Heart right ventricle (tissue), 16 donors: ENCODE measurements around the gene KRT83. TPM values are rescaled to one million over a fixed set of nuclear protein-coding genes. Genes with fewer than 3 reads are reported as not detected.

Experiments
- ATAC-seq, 8 donors: fragments of 200-7000 bp; cut with Tn5 transposase; one replicate each; pipeline ENCODE4 v1.9.1; 2020; ENCODE audit warnings: mild to moderate bottlenecking in 8 of 8, moderate library complexity in 8 of 8, moderate number of reproducible peaks in 1 of 8
- DNase-seq, 2 donors: peaks; one replicate each; pipeline ENCODE4 v3.0.0-alpha.2; 2020
- H3K27ac ChIP-seq, 10 donors: fragments of 200-600 bp; sonication (generic) in 2 of 10; one replicate each; pipeline versions ENCODE4 v1.5.0 to v1.8.0; 2020 to 2022; ENCODE audit warnings: mild to moderate bottlenecking in 3 of 10
- H3K27me3 ChIP-seq, 7 donors: fragments of 200-600 bp; one replicate each; pipeline ENCODE4 v1.8.0; 2021 to 2022; ENCODE audit warnings: mild to moderate bottlenecking in 2 of 7
- H3K36me3 ChIP-seq, 9 donors: fragments of 200-600 bp; sonication (generic) in 1 of 9; one replicate each; pipeline versions ENCODE4 v1.5.0 to v1.8.0; 2020 to 2022; ENCODE audit warnings: mild to moderate bottlenecking in 2 of 9
- H3K4me1 ChIP-seq, 9 donors: fragments of 200-600 bp; sonication (generic) in 1 of 9; one replicate each; pipeline versions ENCODE4 v1.5.0 to v1.8.0; 2020 to 2022; ENCODE audit warnings: mild to moderate bottlenecking in 4 of 9
- H3K4me3 ChIP-seq, 10 donors: fragments of 200-600 bp; sonication (generic) in 2 of 10; one replicate each; pipeline versions ENCODE4 v1.5.0 to v1.8.0; 2020 to 2022; ENCODE audit warnings: mild to moderate bottlenecking in 7 of 10, moderate library complexity in 2 of 10
- H3K9me3 ChIP-seq, 11 donors: fragments of 200-600 bp in 10 of 11; sonication (generic) in 2 of 11; one replicate each; pipeline versions ENCODE4 v1.5.0 to v1.8.0; 2013 to 2022; ENCODE audit warnings: mild to moderate bottlenecking in 2 of 11, control low read depth in 1 of 11, moderate library complexity in 1 of 11
- CTCF ChIP-seq, 9 donors: fragments of 200-600 bp; sonication (generic) in 2 of 9; IDR thresholded peaks; one replicate each; pipeline versions ENCODE4 v1.5.0 to v1.8.0; 2021 to 2022; ENCODE audit warnings: antibody characterized with exemption in 9 of 9, mild to moderate bottlenecking in 5 of 9, moderate library complexity in 1 of 9
- WGBS, 2 donors: extraction: QIAGEN DNeasy Blood & Tissue Kit; methylation state at CpG; one replicate each; pipeline ENCODE4 v1.1.7; 2013; ENCODE audit warnings: inconsistent platforms in 1 of 2; 5-methylcytosine and 5-hydroxymethylcytosine counted together
- intact Hi-C, 10 donors: fragments of 100-400 bp; cut with DNase I; formaldehyde crosslinking; loops; one replicate each; pipeline versions ENCODE4 v1.11.1 to v1.14.2; 2022
- polyA plus RNA-seq, 2 donors: library from polyadenylated mRNA; stranded (reverse); fragments of 200-250 nt; gene quantifications; one replicate each; pipeline ENCODE4 v1.2.3, GENCODE V29; 2013
- total RNA-seq, 10 donors: library from RNA; stranded (reverse); fragmentation: NEBNext Ultra II Directional in 3 of 10; extraction: Animal tissue kit (Norgen Biotek cat#: 25700) in 3 of 10; gene quantifications; one replicate each; pipeline versions ENCODE4 v1.2.1 to v1.2.4, GENCODE V29; 2021 to 2023
- donor health status: Arrhythmogenic right ventricular cardiomyopathy.
- donor health status: ischemic (EF 13 %, LVEDD 7.1; RV severe dilation, severe dysfunction).
- donor health status: healthy with polysubstance abuse.
- donor health status: DM: no; HTN: yes; CAD: no.
- donor health status: DM: no; HTN: no; CAD: no.
- donor health status: ischemic (EF 25% LVEDD 6.9; RV normal size, moderate dysfunction).
- donor health status: ischemic (EF 25% LVEDD 5.7; RV mildly dilated, moderate dysfunction).
- donor health status: healthy.
- donor health status: DM: yes; HTN: yes; CAD: no.
- donor health status: Ischemic cardiomyopathy.
- donor health status: ischemic (EF 35%, LVEDD 5.7; RV mildly dilated, moderate dysfunction).
- donor health status: nonischemic (EF 11% LVEDD 7.7; RV severe dilation, severe dysfunction).
- donor health status: DM: yes; HTN: yes; CAD: no.
- donor health status: PGD.
- donor health status: ischemic (EF 29% LVEDD 5.4; RV normal size, mild dysfunction).
- donor health status: nonischemic (EF 23%, LVEDD 6.1; RV moderate dilation, normal function).

Gene KRT83
- total and polyA plus RNA-seq, 12 donors, result not detected

DNA sequence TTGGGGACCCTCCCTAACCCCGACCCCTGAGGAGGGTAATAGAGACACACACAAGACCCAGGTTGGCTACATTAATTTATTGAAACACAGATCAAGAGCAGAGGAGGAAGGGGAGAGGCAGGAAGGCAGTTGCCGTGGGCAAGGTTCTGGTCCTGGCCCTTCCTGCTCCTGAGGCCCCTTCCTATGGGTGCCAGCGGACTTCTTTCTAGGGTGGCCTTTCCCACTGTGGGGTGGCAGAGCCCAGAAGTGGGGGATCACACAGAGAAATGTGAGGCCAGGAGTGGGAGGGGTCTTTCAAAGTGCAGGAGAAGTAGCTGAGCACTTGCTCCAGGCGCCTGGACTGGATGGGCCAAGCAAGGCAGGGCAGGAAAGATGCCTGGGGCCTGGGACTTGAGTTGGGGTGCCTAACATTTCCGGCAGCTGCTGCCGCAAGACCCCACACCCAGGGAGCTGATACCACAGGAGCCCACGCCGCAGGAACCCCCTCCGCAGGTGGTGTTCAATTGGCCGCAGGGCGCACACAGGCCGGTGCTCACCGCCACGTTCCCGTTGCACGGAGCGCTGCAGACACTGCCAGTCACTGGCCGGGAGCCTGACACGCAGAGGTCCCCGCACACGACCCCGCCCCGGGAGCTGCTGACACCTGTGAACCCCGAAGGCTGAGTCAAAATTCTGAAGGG lies 35.2 kb downstream of the KRT83 start:
- ATAC-seq (no peak), DNase-seq (no peak)
- H3K9me3 ChIP-seq, result no peaks in the 10 kb centered on the region
- intact Hi-C loops, result no loop called here
- no peak overlapping the region for H3K4me3 ChIP-seq
- H3K36me3 ChIP-seq, result no peaks in the 10 kb centered on the region
- no peak for TF ChIP-seq CTCF (IDR thresholded peaks at IDR 0.05)
- peaks cover 0 to 7% (median 2%) of the 10 kb centered on the region in 9 donors for H3K4me1 ChIP-seq
- 87 to 88% methylated on average over 24 of the region's 24 CpGs for WGBS, 2 donors
- no peak overlapping the region for H3K27ac ChIP-seq
- H3K27me3 ChIP-seq, result no peaks in the 10 kb centered on the region

GRCh38 chr12:52285172-52285745 lies 35.9 kb downstream of the KRT83 start:
- H3K27me3 ChIP-seq, result peaks cover 0 to under 1% (median 0%) of the 10 kb centered on the region in 7 donors
- H3K36me3 ChIP-seq, result no peaks in the 10 kb centered on the region
- intact Hi-C loops, result no loop called here
- ATAC-seq (no peak), DNase-seq (no peak)
- peaks cover 0 to 14% (median 9%) of the 10 kb centered on the region in 9 donors for H3K4me1 ChIP-seq
- H3K4me3 ChIP-seq, result no peak overlapping the region
- TF ChIP-seq CTCF (IDR thresholded peaks at IDR 0.05), result no peak
- H3K27ac ChIP-seq, result no peak overlapping the region
- WGBS, 2 donors, result 92 to 93% methylated on average over 2 of the region's 2 CpGs
- H3K9me3 ChIP-seq, result no peaks in the 10 kb centered on the region

DNA sequence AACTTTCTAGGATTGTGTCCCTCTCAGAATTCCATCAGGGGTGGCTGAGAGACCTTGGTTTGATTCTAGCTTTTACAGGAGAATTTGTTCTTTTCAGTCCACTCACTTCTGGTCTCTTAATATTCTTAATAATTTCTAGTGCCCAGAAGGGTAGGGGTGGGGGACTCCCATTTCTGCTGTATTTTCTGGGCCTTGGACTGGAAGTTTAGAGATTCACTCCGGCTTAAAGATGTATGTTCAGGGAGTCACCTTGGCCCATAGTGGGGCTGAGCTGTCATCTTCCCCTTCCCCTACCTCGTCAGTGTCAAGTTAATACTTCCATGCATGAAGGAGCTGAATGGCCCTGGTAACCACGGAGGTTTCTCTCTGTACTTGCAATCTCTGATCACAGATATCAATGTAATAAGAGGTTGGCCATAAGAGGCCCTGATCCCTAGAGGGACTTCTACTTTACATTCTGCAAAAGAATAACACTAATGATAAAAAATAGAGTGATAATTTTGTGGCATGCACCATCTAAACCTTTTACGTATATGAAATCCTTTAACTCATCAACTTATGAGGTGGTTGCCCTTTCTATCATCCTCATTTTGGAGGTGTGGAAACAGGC lies 36.5 kb downstream of the KRT83 start:
- DNase-seq, result no peak
- no peak overlapping the region for H3K27ac ChIP-seq
- intact Hi-C loops, result no loop called here
- H3K4me3 ChIP-seq, result no peak overlapping the region
- TF ChIP-seq CTCF (IDR thresholded peaks at IDR 0.05), result no peak
- peaks cover 0 to 20% (median 10%) of the 10 kb centered on the region in 9 donors for H3K4me1 ChIP-seq
- peaks cover 0 to 5% (median under 1%) of the 10 kb centered on the region in 7 donors for H3K27me3 ChIP-seq
- H3K36me3 ChIP-seq, result no peaks in the 10 kb centered on the region
- no peaks in the 10 kb centered on the region for H3K9me3 ChIP-seq
- 75 to 79% methylated on average over 4 of the region's 4 CpGs for WGBS, 2 donors
- no peak for ATAC-seq

- DNase-seq (peak; percentile 50 to 65), ATAC-seq (peak in 7 of 8 donors; percentile 22 to 59 (median 48))
- Histone ChIP-seq H3K9me3 (no peaks in the 10 kb centered on the region), H3K4me1 (peaks cover 0 to 32% (median 10%) of the 10 kb centered on the region in 9 donors), H3K27ac (peak overlapping the region in 5 of 10 donors; percentile 31 to 69 (median 65)), H3K36me3 (no peaks in the 10 kb centered on the region), H3K4me3 (no peak overlapping the region), H3K27me3 (peaks cover 0 to 29% (median 18%) of the 10 kb centered on the region in 7 donors)
- intact Hi-C loops, result no loop called here
- TF ChIP-seq CTCF (IDR thresholded peaks at IDR 0.05), result no peak
- WGBS, 2 donors, result 55 to 59% methylated on average over 4 of the region's 4 CpGs
These were observed 40.2 kb downstream of the KRT83 start for GRCh38 chr12:52280796-52281560.
